H9 (cell line): ENCODE results near the gene DBI. TPM values are rescaled to one million over a fixed set of nuclear protein-coding genes. Genes with fewer than 3 reads are reported as not detected.

Source experiments
- DNase-seq: peaks from one replicate; pipeline ENCODE4 v3.0.0-alpha.2; 2017
- H2AFZ ChIP-seq: one replicate; pipeline ENCODE4 v1.6.1; 2013; ENCODE audit warnings: mild to moderate bottlenecking, low read length, control low read depth, moderate library complexity
- H2AK5ac ChIP-seq: 2 replicates; pipeline ENCODE4 v1.6.1; 2013; ENCODE audit warnings: low read length, control low read depth, mixed read lengths; ENCODE audit not compliant: insufficient read length
- H2BK120ac ChIP-seq: one replicate; pipeline ENCODE4 v1.6.1; 2013; ENCODE audit warnings: low read depth, mild to moderate bottlenecking, low read length, control low read depth, inconsistent platforms; ENCODE audit not compliant: poor library complexity, severe bottlenecking
- H2BK12ac ChIP-seq: 2 replicates; pipeline ENCODE4 v1.6.1; 2013; ENCODE audit warnings: low read length, control low read depth, mixed read lengths, low read depth; ENCODE audit not compliant: insufficient read length
- H2BK15ac ChIP-seq: 2 replicates; pipeline ENCODE4 v1.6.1; 2013; ENCODE audit warnings: low read depth, low read length, control low read depth
- H2BK20ac ChIP-seq: one replicate; pipeline ENCODE4 v1.6.1; 2013; ENCODE audit warnings: low read depth, mild to moderate bottlenecking, low read length, control low read depth, inconsistent platforms; ENCODE audit not compliant: poor library complexity, severe bottlenecking
- H2BK5ac ChIP-seq: 2 replicates; pipeline ENCODE4 v1.6.1; 2013; ENCODE audit warnings: low read length, control low read depth, mixed read lengths; ENCODE audit not compliant: insufficient read length
- H3K14ac ChIP-seq: 2 replicates; pipeline ENCODE4 v1.6.1; 2013; ENCODE audit warnings: low read length, control low read depth; ENCODE audit not compliant: insufficient read depth
- H3K18ac ChIP-seq: 2 replicates; pipeline ENCODE4 v1.6.1; 2013; ENCODE audit warnings: low read depth, mild to moderate bottlenecking, mixed read lengths, low read length, control low read depth; ENCODE audit not compliant: insufficient read length
- H3K23ac ChIP-seq: 2 replicates; pipeline ENCODE4 v1.6.1; 2013; ENCODE audit warnings: low read length, control low read depth, mixed read lengths, low read depth; ENCODE audit not compliant: insufficient read length
- H3K23me2 ChIP-seq: 2 replicates; pipeline ENCODE4 v1.6.1; 2013; ENCODE audit warnings: low read depth, mild to moderate bottlenecking, mixed read lengths, low read length, control low read depth; ENCODE audit not compliant: insufficient read length, poor library complexity, severe bottlenecking
- H3K27ac ChIP-seq: 2 replicates; pipeline ENCODE4 v1.5.1; 2013; ENCODE audit warnings: low read length, control low read depth, mixed read lengths, low read depth; ENCODE audit not compliant: insufficient read length
- H3K27me3 ChIP-seq: 2 replicates; pipeline ENCODE4 v1.6.1; 2013; ENCODE audit warnings: low read length, control low read depth, inconsistent platforms; ENCODE audit not compliant: insufficient read depth
- H3K4ac ChIP-seq: 2 replicates; pipeline ENCODE4 v1.6.1; 2013; ENCODE audit warnings: low read depth, mild to moderate bottlenecking, control low read depth, inconsistent platforms, low read length, moderate library complexity
- H3K4me1 ChIP-seq: 2 replicates; pipeline ENCODE4 v1.6.1; 2013; ENCODE audit warnings: low read length, control low read depth, inconsistent platforms; ENCODE audit not compliant: insufficient read depth
- H3K4me2 ChIP-seq: 2 replicates; pipeline ENCODE4 v1.6.1; 2013; ENCODE audit warnings: low read length, control low read depth, mixed read lengths; ENCODE audit not compliant: insufficient read length, insufficient read depth
- H3K56ac ChIP-seq: 2 replicates; pipeline ENCODE4 v1.6.1; 2013; ENCODE audit warnings: low read depth, mild to moderate bottlenecking, mixed read lengths, low read length, control low read depth; ENCODE audit not compliant: insufficient read length
- H3K79me1 ChIP-seq: 2 replicates; pipeline ENCODE4 v1.6.1; 2013; ENCODE audit warnings: low read depth, mild to moderate bottlenecking, moderate library complexity, low read length, control low read depth, inconsistent platforms; ENCODE audit not compliant: insufficient read depth, poor library complexity, severe bottlenecking
- H3K79me2 ChIP-seq: 2 replicates; pipeline ENCODE4 v1.6.1; 2013; ENCODE audit warnings: low read length, control low read depth, inconsistent platforms; ENCODE audit not compliant: insufficient read depth
- H3K9ac ChIP-seq: 2 replicates; pipeline ENCODE4 v1.6.1; 2013; ENCODE audit warnings: low read length, control low read depth, mixed read lengths; ENCODE audit not compliant: insufficient read length; ENCODE audit errors: extremely low read depth
- H3K9me3 ChIP-seq: one replicate; pipeline ENCODE4 v1.6.1; 2013; ENCODE audit warnings: low read depth, low read length, inconsistent platforms; ENCODE audit not compliant: control insufficient read depth
- H3T11ph ChIP-seq: one replicate; pipeline ENCODE4 v1.6.1; 2013; ENCODE audit warnings: mild to moderate bottlenecking, low read length, control low read depth, inconsistent platforms
- H4K20me1 ChIP-seq: one replicate; pipeline ENCODE4 v1.6.1; 2013; ENCODE audit not compliant: control insufficient read depth, insufficient read length, insufficient read depth
- H4K5ac ChIP-seq: 2 replicates; pipeline ENCODE4 v1.6.1; 2013; ENCODE audit warnings: low read depth, mild to moderate bottlenecking, mixed read lengths, low read length, control low read depth; ENCODE audit not compliant: insufficient read length
- H4K8ac ChIP-seq: replicated peaks from 2 replicates; pipeline ENCODE4 v1.6.1; 2013; ENCODE audit warnings: low read length, control low read depth, mixed read lengths, low read depth; ENCODE audit not compliant: insufficient read length
- H4K91ac ChIP-seq: 2 replicates; pipeline ENCODE4 v1.6.1; 2013; ENCODE audit warnings: low read depth, mild to moderate bottlenecking, moderate library complexity, mixed read lengths, low read length, control low read depth; ENCODE audit not compliant: insufficient read length
- H3K27ac Mint-ChIP-seq, 3 experiments: 2 replicates in 2 of 3; 3 replicates in 1 of 3; pipeline ENCODE4 v1.8.0; 2020 to 2021; ENCODE audit warnings: mixed read lengths in 3 of 3, mild to moderate bottlenecking in 1 of 3, moderate library complexity in 1 of 3
- H3K27me3 Mint-ChIP-seq: 2 replicates; pipeline ENCODE4 v1.8.0; 2021; ENCODE audit warnings: low read depth, mild to moderate bottlenecking, moderate library complexity, mixed read lengths
- H3K36me3 Mint-ChIP-seq, 3 experiments: 2 replicates in 2 of 3; 3 replicates in 1 of 3; pipeline ENCODE4 v1.8.0; 2020 to 2021; ENCODE audit warnings: low read depth in 3 of 3, mixed read lengths in 3 of 3; ENCODE audit not compliant: insufficient read depth in 1 of 3
- H3K4me1 Mint-ChIP-seq, 2 experiments: 2 replicates each; pipeline ENCODE4 v1.8.0; 2020; ENCODE audit warnings: mixed read lengths in 2 of 2
- H3K4me3 Mint-ChIP-seq, 2 experiments: 2 replicates in 1 of 2; 3 replicates in 1 of 2; pipeline ENCODE4 v1.8.0; 2020 to 2021; ENCODE audit warnings: mild to moderate bottlenecking in 2 of 2, mixed read lengths in 2 of 2, moderate library complexity in 1 of 2
- H3K9me3 Mint-ChIP-seq, 2 experiments: 2 replicates in 1 of 2; 3 replicates in 1 of 2; pipeline ENCODE4 v1.8.0; 2020; ENCODE audit warnings: mild to moderate bottlenecking in 2 of 2, mixed read lengths in 2 of 2, moderate library complexity in 1 of 2
- CTCF ChIP-seq: fragments of 200-600 bp; sonication (generic); conservative IDR thresholded peaks from 3 replicates; pipeline ENCODE4 v1.8.0; 2021; ENCODE audit warnings: antibody characterized with exemption, mild to moderate bottlenecking
- WGBS: extraction: QIAGEN DNeasy Blood & Tissue Kit; methylation state at CpG from one replicate; pipeline ENCODE4 v1.1.7; 2013; ENCODE audit warnings: missing lambda C conversion rate, low lambda C conversion rate, mixed read lengths; ENCODE audit not compliant: insufficient read length; ENCODE audit errors: extremely low coverage; 5-methylcytosine and 5-hydroxymethylcytosine counted together
- total RNA-seq: library from RNA; stranded (reverse); gene quantifications from 2 replicates; pipeline ENCODE4 v1.2.1, GENCODE V29; 2021

DBI gene
- total RNA-seq, 1 experiment from 2014 or later: 127 TPM

GRCh38 chr2:119416299-119416923 is 49.6 kb downstream of the DBI start:
- Histone ChIP-seq H3K79me2 (no peaks in the 10 kb centered on the region), H2BK120ac (no peak overlapping the region), H2BK20ac (no peak overlapping the region), H2BK15ac (no peak overlapping the region), H4K5ac (no peak overlapping the region), H4K91ac (no peak overlapping the region), H3K9ac (no peak overlapping the region), H3K27ac (no peak overlapping the region), H3K18ac (no peak overlapping the region), H3K14ac (no peak overlapping the region), H2AFZ (no peak overlapping the region), H3K23ac (no peak overlapping the region), H2BK5ac (no peak overlapping the region), H3K4me2 (no peak overlapping the region), H2BK12ac (no peak overlapping the region), H3K4me1 (0 out of 2 replicates have a peak, but pooled peaks cover 2% of the 10 kb centered on the region), H3T11ph (no peak overlapping the region), H4K20me1 (no peaks in the 10 kb centered on the region), H4K8ac (no peak overlapping the region), H3K23me2 (no peaks in the 10 kb centered on the region), H3K9me3 (no peaks in the 10 kb centered on the region), H3K27me3 (no peaks in the 10 kb centered on the region), H3K79me1 (no peaks in the 10 kb centered on the region), H2AK5ac (no peak overlapping the region), H3K56ac (no peak overlapping the region), H3K4ac (no peak overlapping the region)
- DNase-seq: no peak
- Mint-ChIP-seq H3K4me3 (no peak overlapping the region), H3K4me1 (peaks cover 7 to 9% of the 10 kb centered on the region in 2 experiments), H3K27ac (no peak overlapping the region), H3K27me3 (peaks cover 4% of the 10 kb centered on the region), H3K9me3 (peaks cover 5 to 30% of the 10 kb centered on the region in 2 experiments), H3K36me3 (peaks cover 3 to 16% (median 3%) of the 10 kb centered on the region in 3 experiments; a peak in 5 of 7 replicates)
- no peak for TF ChIP-seq CTCF
- WGBS: no CpG with 5 or more reads among the region's 4 CpGs
